ENCODE results near the gene CHRNB4. TPM values are rescaled to one million over a fixed set of nuclear protein-coding genes. Genes with fewer than 3 reads are reported as not detected.

The CHRNB4 gene
- total and polyA plus RNA-seq, 2 donors (not counting 3 experiments of a cell fraction or from before 2014, with no cell fraction given) = 0.08 TPM; not detected in 1

- dilution Hi-C loops (cut with MboI; ENCODE audit: extremely low pct_ligation_motif_present, low sequenced_read_pairs) (no loop called here), intact Hi-C loops (cut with micrococcal nuclease) (loop anchor here (1.0 to 5.0 kb wide), 3 partner anchors 91 to 311 kb away; no protein-coding TSS in a partner anchor)
- TF ChIP-seq JUN (IDR thresholded peaks at IDR 0.05; ENCODE audit: borderline replicate concordance, insufficient read depth, insufficient read length, low read depth) (no peak), EZH2 (IDR thresholded peaks at IDR 0.05; ENCODE audit: borderline replicate concordance, low read depth, low read length, severe bottlenecking) (no peak), CTCF (IDR thresholded peaks at IDR 0.05; ENCODE audit: extremely low read depth in 1 of 2, insufficient read depth in 1 of 2, low read depth in 1 of 2, low read length in 2 of 2) (peak; percentile 73 to 76)
- no peak overlapping the region for H3K9ac ChIP-seq (replicated peaks; ENCODE audit: extremely low read depth, insufficient read depth, low read length)
- ChIA-PET CTCF (interaction anchor here (1.2 to 4.0 kb wide), 3 partner anchors 91 to 133 kb away, joined by 5 to 23 read pairs (median 19); no protein-coding TSS in a partner anchor), POLR2A (no interaction called here)
- no peak overlapping the region for H3K4me3 ChIP-seq (replicated peaks in 1 of 3; ENCODE audit: insufficient read depth in 1 of 3, low read depth in 1 of 3, low read length in 3 of 3)
- DNase-seq (ENCODE audit: low read depth, low spot score) (peak; percentile 73), FAIRE-seq (peak; percentile 99)
- no peaks in the 10 kb centered on the region for H3K79me2 ChIP-seq (ENCODE audit: control insufficient read depth, insufficient read depth, low read length)
- BruUV-seq (replicated peaks) = no TSS peak
- H3K27ac ChIP-seq (ENCODE audit: insufficient read depth, low read depth, low read length) = no peak overlapping the region
- no peaks in the 10 kb centered on the region for H4K20me1 ChIP-seq (replicated peaks; ENCODE audit: control insufficient read depth, extremely low read depth, insufficient read depth, low read length)
- H2AFZ ChIP-seq (ENCODE audit: low read depth, low read length) = no peak overlapping the region
- H3K36me3 ChIP-seq (ENCODE audit: control insufficient read depth in 2 of 2, extremely low read depth in 1 of 2, insufficient read depth in 2 of 2, low read length in 2 of 2) = no peaks in the 10 kb centered on the region
- no peaks in the 10 kb centered on the region for H3K9me3 ChIP-seq (replicated peaks; ENCODE audit: control insufficient read depth, insufficient read depth, low read length)
- no peak overlapping the region for H3K4me2 ChIP-seq (ENCODE audit: insufficient read depth, low read length)
- no peaks in the 10 kb centered on the region for H3K4me1 ChIP-seq (ENCODE audit: control insufficient read depth, extremely low read depth, insufficient read depth, low read length)
- H3K27me3 ChIP-seq (ENCODE audit: control insufficient read depth in 2 of 2, insufficient read depth in 2 of 2, low read length in 2 of 2) = peaks cover 30 to 49% of the 10 kb centered on the region in 2 experiments
- H3K9me1 ChIP-seq (replicated peaks; ENCODE audit: control insufficient read depth, extremely low read depth, insufficient read depth, low read length) = no peaks in the 10 kb centered on the region
Measured at GRCh38 chr15:78618490-78618934, 22.5 kb downstream of the CHRNB4 start.

- H3K27me3 ChIP-seq (ENCODE audit: control insufficient read depth in 2 of 2, insufficient read depth in 2 of 2, low read length in 2 of 2) = peaks cover 30 to 44% of the 10 kb centered on the region in 2 experiments
- BruUV-seq (replicated peaks) = no TSS peak
- intact Hi-C loops (cut with micrococcal nuclease) = loop anchor here (1.0 to 5.0 kb wide), 3 partner anchors 91 to 311 kb away; no protein-coding TSS in a partner anchor
- no peaks in the 10 kb centered on the region for H3K36me3 ChIP-seq (ENCODE audit: control insufficient read depth in 2 of 2, extremely low read depth in 1 of 2, insufficient read depth in 2 of 2, low read length in 2 of 2)
- no peak for DNase-seq (ENCODE audit: low read depth, low spot score)
- no peak overlapping the region for H3K9ac ChIP-seq (replicated peaks; ENCODE audit: extremely low read depth, insufficient read depth, low read length)
- no peaks in the 10 kb centered on the region for H3K79me2 ChIP-seq (ENCODE audit: control insufficient read depth, insufficient read depth, low read length)
- no peaks in the 10 kb centered on the region for H3K9me1 ChIP-seq (replicated peaks; ENCODE audit: control insufficient read depth, extremely low read depth, insufficient read depth, low read length)
- TF ChIP-seq POLR2A (IDR thresholded peaks at IDR 0.05; ENCODE audit: low read depth, low read length) (no peak), GATA2 (IDR thresholded peaks at IDR 0.05; ENCODE audit: insufficient read depth, insufficient read length, low read depth, low read length) (no peak), CTCF (IDR thresholded peaks at IDR 0.05; ENCODE audit: extremely low read depth in 1 of 2, insufficient read depth in 1 of 2, low read depth in 1 of 2, low read length in 2 of 2) (no peak), EZH2 (IDR thresholded peaks at IDR 0.05; ENCODE audit: borderline replicate concordance, low read depth, low read length, severe bottlenecking) (no peak), POLR2AphosphoS5 (IDR thresholded peaks at IDR 0.05; ENCODE audit: insufficient read depth, low read depth, low read length) (no peak)
- TF ChIP-seq, protein P1, sequence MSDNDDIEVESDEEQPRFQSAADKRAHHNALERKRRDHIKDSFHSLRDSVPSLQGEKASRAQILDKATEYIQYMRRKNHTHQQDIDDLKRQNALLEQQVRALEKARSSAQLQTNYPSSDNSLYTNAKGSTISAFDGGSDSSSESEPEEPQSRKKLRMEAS (IDR thresholded peaks at IDR 0.05; ENCODE audit: insufficient read depth, insufficient read length) = no peak
- no peak overlapping the region for H3K27ac ChIP-seq (ENCODE audit: insufficient read depth, low read depth, low read length)
- H3K4me2 ChIP-seq (ENCODE audit: insufficient read depth, low read length) = no peak overlapping the region
- no peaks in the 10 kb centered on the region for H4K20me1 ChIP-seq (replicated peaks; ENCODE audit: control insufficient read depth, extremely low read depth, insufficient read depth, low read length)
- no peaks in the 10 kb centered on the region for H3K9me3 ChIP-seq (replicated peaks; ENCODE audit: control insufficient read depth, insufficient read depth, low read length)
- dilution Hi-C loops (cut with MboI; ENCODE audit: extremely low pct_ligation_motif_present, low sequenced_read_pairs) = no loop called here
- ChIA-PET POLR2A (no interaction called here), CTCF (interaction anchor here (0.7 to 4.0 kb wide), 2 partner anchors 92 to 133 kb away, joined by 10 to 23 read pairs; no protein-coding TSS in a partner anchor)
- H3K4me3 ChIP-seq (replicated peaks in 1 of 3; ENCODE audit: insufficient read depth in 1 of 3, low read depth in 1 of 3, low read length in 3 of 3) = no peak overlapping the region
- H2AFZ ChIP-seq (ENCODE audit: low read depth, low read length) = no peak overlapping the region
- H3K4me1 ChIP-seq (ENCODE audit: control insufficient read depth, extremely low read depth, insufficient read depth, low read length) = no peaks in the 10 kb centered on the region
- FAIRE-seq = no peak
Measured at GRCh38 chr15:78618064-78618463, 22.9 kb downstream of the CHRNB4 start.

Measured in endothelial cell of umbilical vein (primary cell).